GM18499 (cell line): ENCODE measurements around the gene UBE2H.
"Not testable (repeated sequence)": the region's sequence is repeated elsewhere in the genome, so short reads cannot be mapped to it uniquely, and the experiment has no call there.

ENCODE experiments used
- ATAC-seq: cut with Tn5 transposase; IDR thresholded peaks from one replicate; pipeline ENCODE4 v1.9.1; 2021; ENCODE audit warnings: moderate number of reproducible peaks; ENCODE audit not compliant: insufficient read depth, unreplicated experiment

The UBE2H gene

DNA sequence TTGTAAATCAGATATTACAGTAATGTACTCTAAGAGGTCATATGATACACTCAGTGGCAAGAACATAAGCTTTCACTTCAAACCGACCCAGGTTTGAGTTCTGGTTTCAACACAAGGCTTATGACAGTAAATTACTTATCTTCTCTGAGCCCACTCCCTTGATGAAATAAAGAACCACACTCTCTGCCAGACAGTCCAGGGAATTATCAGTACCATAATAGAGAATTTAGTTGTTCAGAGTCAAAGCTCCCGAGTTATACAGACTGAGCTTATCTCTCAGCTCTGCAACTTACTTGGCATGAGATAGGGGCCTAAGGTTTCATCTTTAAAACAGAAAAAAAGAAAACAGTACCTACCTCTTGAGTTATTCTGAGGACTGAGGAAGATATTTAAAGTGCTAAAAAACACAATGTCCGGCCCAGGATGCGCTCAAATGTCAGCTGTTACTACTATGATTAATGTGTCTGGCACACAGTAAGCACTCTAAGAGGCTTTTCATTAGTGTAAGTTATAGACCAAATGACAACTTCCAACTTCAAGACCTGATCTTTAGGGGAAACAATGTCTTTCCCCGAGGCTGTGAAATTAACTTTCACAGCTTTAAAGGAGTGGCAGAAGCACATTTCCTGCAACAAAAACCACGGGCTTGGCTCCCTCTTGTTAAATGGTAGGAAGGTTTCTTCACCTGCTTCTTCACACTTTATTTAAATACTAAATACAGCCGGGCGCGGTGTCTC is 38.1 kb downstream of the UBE2H start:
- no peak for ATAC-seq

DNA sequence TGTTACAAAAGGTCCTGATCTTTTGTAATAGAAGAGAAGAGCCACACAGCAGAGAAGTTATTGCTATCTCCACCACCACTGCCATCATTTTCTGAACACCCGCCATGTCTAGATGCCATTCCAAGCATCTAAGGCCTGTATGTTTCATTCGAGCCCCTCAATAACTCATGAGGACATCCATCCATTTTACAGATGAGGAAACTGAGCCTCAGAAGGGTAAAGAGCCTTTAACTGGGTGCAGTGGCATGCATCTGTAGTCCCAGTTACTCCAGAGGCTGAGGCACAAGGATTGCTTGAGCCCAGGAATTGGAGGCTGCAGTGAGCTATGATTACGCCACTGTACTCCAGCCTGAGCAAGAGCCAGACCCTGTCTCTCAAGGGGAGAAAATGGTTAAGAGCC is 39.3 kb downstream of the UBE2H start:
- no peak for ATAC-seq

DNA sequence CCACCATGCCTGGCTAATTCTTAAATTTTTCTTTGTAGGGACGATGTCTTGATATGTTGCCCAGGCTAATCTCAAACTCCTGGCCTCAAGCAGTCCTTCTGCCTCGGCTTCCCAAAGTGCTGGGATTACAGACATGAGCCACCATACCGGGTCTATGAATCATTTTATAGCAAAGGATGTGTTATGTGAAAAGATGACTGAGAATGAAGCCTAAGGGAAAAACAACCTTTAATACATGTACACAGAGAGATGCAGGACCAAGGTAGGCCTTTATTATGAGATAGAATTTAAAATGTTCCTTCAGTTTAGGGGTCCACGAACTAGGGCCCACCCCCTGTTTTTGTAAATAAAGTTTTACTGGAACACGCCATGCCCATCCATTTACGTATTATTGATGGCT is 41.0 kb downstream of the UBE2H start:
- no peak for ATAC-seq

DNA sequence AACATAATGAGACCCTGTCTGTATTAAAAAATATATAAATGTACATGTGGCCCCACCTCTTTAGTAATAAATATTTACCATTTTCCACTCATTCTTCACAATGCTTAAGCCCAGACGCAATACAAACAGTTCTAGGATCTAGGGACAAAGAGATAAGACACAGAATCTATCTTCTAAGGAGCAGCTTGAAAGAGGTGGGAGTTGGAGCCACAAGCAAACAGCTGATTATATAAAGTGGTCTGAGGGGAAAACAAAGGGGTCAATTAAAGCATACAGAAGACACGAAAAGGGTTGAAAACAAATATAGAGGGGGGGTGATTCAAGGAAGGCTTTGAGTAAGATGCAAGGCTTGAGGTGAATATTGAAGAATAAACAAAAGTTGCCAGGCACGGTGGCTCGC is 43.1 kb downstream of the UBE2H start:
- ATAC-seq = no peak

DNA sequence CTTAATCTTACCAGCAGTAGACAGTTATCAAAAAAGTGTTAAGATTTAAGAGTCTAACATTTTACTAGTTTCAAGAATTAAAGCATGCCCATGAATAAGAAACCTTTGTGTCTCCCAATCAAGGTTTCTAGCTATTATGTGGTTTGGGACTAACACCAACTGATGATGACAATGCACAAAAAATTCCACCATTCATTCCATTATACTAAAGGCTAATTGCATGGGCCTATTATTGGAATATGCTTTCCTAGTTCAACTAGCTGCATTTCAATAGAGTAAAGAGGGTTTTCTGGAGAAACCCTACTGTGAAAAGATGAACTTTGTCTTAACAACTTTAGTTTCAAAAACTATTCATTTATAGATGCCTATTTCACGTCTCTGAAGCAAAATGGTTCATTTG is 44.6 kb downstream of the UBE2H start:
- no peak for ATAC-seq

DNA sequence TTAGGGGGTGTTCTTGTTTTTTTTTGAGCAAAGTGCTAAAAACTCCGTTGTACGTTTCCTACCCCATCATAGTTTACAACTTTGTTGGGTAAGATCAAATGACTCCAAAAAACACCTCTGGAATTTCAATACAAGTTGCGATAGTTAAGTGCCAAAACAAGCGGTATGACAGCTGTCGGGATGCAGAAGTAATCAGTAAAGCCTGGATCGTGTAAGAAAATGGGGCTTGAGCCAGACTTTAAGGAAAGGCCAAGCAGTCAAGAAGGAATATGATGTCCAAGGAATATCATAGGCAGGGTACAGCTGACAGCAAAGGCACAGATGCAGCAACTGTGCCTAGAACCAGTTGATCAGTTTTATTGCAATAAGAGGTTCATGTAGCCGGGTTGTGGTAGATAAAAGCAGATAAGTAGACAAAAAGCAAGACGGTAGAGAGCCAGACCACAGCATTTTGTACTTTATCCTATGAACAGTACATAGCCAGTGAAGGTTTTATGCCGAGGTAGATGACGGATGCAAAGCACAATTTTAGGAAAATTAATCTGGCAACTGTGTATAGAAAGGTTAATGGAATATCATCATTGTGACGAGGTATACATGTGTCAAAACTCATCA is 45.5 kb downstream of the UBE2H start:
- ATAC-seq = no peak

DNA sequence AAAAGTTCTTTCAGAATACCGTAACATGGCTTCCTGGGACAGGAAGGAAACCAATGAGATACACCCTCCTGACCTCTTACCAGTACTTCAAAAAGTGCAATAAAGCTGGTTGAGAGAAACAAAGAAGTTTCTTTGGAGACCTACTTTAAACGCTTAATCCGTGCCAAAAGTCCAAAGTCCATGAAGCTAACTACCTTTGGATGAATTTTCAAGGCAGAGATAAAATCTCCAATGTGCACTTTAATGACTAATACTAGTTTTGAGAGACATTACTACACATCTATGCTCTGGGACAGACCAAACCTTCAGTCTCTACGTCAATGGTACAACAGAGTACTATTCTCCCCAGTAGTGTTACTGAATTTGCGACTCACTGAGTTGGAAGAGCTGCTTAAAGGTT is 46.1 kb downstream of the UBE2H start:
- ATAC-seq = no peak

DNA sequence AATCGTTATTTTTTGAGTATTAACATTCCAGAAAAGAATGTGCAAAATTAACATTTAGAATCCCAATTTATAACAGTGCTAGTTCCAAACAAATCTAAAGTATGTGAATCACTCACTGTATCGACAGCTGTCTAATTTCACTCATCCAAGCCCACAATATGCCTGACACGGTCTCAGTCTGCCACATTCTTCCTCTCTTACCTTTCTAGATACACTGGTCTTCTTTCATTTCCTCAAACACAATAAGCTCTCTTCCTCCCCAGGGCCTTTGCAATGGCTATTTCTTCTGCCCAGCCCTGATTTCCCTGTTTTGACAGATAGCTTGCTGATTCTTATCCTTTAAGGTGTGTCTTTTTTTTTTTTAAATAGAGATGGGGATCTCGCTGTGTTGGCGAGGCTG is 48.8 kb downstream of the UBE2H start:
- peak; percentile 67 for ATAC-seq

DNA sequence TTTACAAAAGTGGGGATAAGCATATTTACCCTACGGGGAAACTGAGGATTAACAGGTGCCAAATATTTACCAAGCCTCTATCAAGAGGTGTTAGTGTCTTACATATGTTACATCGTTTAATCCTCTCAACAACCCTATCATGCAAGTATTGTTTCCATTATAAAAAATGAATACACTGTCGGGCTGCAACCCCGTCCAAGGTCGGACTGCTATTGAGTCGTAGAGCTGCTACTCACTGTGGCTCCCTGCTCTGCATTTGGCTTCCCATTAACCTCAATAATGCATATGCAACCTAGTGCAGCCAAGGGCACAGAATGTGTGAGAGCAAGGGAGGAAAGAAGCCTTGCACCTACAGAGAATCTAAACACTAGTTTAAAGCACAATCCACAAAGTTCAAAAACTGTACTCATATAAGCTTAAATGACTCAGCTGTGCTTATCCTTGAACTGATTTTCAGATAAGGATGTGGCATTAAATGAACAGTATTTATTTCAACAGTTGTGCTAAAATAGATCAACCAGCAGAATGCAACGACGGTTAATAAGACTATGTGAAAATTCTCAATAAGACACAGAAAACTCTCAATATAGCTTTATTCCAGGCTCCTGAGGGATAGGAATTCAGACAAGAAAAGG is 49.9 kb downstream of the UBE2H start:
- ATAC-seq = no peak

DNA sequence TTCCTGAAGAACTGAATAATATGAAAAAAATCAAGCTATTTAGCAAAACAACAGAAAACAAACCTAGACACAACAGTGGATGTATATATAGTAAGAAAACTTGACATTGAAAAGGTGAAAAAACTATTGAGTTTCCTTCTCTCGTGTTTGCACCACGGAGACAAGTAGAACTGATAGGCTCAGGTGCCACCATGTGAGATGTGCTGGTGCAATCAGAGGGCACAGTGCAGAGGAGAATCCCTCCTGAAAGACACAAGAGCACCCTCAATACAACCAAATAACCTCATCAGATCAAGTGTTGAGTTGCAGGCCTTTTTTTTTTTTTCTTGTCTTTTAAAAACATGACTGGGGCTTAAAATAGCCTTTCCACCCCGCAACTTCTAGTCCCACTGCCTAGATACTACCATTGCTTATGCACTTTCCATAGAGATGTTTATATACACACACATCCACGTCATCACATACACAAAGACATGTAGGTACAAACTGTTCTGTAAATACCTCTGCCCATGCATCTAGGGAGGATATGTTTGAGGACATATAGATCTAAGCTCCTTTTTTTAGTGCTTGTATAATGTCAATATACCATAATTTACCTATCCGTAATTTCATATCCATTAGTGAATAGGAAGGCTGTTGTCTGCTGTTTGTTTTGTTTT is 54.1 kb downstream of the UBE2H start:
- no peak for ATAC-seq

DNA sequence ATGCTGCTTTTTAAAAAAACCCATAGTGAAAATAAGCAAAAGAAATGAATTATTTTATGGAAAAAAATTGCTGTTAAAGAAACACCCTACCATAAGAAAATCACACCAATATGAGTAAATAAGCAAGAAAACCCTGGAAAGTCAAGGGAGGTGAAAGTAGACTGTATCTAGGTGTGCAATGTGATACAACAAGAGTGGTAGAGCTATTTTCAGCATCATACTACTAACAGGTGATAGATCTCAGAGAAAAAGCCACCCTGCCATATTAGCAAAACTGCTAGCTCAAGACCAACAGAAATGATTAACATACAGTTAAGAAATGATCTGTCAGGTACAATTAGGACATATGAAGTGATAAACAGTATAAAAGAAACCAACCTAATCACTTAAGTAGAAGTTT is 54.8 kb downstream of the UBE2H start:
- no peak for ATAC-seq

DNA sequence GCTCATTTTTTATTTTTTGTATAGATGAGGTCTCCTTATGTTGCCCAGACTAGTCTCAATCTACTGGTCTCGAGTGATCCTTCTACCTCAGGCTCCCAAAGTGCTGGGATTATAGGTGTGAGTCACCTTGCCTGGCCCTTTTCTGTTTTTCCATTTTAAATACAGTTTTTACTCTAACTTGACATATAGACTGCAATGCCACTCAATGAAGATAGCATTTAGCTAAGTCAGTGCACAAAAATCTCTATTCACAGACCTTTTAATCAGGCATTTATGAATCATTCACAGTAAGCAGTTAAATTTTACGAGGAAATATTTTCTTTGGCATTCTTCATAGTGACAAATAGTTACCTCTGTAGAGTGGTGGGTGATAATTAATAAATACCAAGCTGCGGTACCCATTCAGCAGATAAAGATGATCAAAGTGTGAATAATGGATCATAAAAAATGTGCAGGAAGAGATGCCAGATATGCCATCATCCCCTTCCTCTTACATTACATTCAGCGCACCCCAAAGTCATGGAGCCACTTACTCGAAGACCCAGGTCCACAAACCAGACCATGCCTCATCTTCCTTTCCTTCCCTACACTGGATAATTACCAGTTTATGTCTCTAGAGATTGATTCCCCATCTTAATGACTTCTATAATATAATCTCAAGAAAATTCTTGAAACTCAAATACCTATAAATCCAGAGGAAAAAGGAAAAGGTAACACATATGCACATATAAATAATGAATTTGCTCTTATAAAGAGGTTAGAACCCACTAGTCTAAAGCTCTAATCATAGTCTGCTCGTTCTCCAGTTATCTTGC is 56.0 kb downstream of the UBE2H start:
- ATAC-seq = no peak

DNA sequence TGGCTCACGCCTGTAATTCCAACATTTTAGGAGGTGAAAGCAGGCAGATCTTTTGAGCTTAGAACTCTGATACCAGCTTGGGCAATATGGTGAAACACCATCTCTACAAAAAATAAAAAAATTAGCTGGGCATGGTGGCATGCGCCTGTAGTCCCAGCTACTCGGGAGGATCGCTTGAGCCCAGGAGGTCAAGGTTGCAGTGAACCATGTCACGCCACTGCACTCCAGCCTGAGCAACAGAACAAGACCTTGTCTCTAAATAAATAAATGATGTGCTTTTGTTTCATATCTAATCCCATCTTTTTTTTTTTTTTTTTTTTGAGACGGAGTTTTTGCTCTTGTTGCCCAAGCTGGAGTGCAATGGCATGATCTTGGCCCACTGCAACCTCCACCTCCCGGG is 58.6 kb downstream of the UBE2H start:
- not testable (repeated sequence) for ATAC-seq

DNA sequence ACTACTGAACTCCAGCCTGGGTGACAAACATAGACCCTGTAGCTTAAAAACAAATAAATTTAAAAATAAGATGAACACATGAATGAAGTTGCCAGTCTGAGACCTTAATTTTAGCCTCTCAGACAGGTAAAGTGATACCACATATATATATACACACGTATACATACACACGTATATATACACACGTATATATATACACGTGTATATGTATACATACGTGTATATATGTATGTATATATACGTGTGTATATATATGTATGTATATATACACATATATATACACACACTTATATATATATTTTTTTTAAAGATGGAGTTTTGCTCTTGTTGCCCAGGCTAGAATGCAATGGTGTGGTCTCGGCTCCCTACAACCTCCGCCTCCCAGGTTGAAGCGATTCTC is 62.7 kb downstream of the UBE2H start:
- no peak for ATAC-seq

DNA sequence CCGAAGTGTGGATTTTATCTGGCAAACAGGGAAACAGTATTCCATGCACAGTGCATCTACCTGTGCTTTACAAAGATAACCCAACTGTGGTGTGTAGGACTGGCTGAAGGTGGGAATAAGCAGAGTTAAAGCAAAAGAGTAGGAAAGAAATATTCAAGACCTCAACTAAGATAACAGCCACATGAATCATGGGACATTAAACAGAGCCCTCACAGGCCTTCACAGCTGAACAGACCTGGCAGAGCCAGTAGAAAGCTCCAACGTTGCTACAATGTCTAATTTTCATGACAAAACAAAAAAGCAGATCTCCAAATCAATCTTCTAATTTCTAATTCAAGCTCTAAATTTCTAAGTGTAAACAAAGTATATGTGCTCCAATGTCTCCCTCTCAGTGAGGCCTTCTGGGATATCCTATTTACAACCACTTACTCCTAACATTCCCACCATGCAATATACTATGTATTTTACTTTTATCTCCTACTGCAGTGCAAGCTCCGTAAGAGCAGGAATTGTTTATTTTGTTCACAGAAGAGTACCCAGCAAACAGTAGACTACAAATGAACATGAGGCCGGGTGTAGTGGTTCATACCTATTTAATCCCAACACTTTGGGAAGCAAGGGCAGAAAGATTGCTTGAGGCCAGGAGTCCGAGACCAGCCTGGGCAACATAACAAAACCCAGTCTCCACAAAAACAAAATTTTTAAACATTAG is 63.5 kb downstream of the UBE2H start:
- ATAC-seq = no peak

DNA sequence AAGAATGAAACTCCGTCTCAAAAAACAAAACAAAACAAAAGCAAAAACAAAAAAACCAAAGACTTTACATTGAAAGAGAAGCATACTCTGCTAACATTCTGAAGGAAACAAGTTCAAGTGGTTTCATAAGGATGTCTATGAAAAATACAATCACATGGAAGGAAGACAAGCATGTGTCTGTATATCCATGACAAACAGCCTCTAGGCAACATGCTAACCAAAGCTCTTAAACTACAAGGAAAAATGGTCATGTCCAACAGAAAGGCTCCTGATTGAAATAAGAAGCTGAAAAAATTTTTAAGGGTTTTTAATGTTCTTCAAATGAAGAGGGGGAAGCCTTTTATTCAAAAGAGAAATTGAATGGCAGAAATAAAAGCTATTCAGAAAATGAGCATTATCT is 64.9 kb downstream of the UBE2H start:
- ATAC-seq = no peak

DNA sequence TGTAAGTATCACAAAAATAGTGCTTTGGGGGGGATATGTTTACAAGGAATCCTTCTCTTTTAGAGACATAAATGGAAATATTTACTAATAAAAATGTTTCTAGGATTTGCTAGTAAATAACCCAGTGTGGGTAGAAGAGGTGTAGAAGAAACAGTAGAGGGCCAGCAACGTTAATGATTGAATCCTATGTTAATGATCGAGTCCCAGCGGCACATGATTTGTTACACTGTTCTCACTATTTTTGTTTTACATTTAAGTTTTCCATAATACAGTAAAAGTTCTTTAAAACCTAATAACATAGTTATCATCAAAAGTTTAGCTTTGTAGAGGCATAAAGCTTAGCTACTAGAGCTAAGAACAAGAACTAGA is 66.0 kb downstream of the UBE2H start:
- no peak for ATAC-seq

DNA sequence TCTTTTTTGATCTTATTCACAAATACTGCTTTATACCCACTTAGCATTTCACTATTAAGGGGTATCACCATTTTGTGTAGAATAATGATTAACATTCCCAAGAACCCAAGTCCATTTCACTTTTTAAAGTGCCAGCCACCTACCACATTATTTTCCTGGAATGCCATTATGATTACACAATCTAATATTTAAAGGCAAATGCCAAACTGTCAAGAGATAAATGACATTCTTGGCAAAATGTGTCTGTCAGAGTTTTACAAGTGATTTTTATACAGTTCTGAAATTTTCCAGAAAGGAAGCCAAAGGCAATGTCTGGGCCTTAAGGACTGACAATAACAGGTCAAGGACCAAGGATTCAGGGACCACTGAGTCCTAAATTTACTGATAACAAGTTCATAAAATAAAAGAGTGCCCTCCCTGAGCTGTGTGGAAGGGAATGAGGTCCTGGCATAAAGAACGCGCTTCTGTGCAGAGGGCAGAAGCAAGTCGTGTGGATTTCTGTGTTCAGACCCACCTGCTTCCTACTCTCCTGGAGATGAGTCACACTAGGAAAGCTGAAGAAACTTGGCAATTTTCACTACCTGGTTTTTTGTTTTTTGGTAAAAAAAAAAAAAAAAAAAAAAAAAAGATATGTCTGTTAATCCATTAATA is 66.5 kb downstream of the UBE2H start:
- no peak for ATAC-seq

DNA sequence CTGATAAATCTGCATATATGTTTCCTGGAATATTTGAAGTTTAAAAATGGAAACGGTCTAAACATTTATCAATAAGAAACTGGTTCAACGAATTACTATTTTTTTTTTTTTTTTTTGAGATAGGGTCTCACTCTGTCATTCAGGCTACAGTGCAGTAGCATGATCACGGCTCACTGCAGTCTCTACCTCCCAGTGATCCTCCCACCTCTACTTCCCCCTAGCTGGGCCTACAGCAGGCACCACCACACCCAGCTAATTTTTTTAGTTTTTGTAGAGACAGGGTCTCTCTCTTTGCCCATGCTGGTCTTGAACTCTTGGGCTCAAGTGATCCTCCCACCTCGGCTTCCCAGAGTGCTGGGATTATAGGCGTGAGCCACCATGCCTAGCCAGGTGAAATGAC is 68.3 kb downstream of the UBE2H start:
- ATAC-seq = no peak
